DOHH2 (cell line): ENCODE results near the gene NRN1.
A peak's percentile ranks its signal among the peaks of the same experiment; 100 is the strongest.

Source experiments
- H3F3A ChIP-seq: fragments of 200-600 bp; sonication (generic), shearing (Covaris generic); 2 replicates; pipeline ENCODE4 v1.6.0; 2016; ENCODE audit warnings: antibody characterized with exemption, mild to moderate bottlenecking; ENCODE audit not compliant: control insufficient read depth, insufficient read depth
- H3K27ac ChIP-seq: fragments of 200-600 bp; sonication (generic); 2 replicates; pipeline ENCODE4 v1.5.1; 2014; ENCODE audit warnings: low read depth, mild to moderate bottlenecking, low read length, moderate library complexity
- H3K27me3 ChIP-seq: fragments of 200-600 bp; sonication (generic); 2 replicates; pipeline ENCODE4 v1.6.1; 2014; ENCODE audit warnings: mild to moderate bottlenecking, low read length, mixed read lengths; ENCODE audit not compliant: control insufficient read depth
- H3K36me3 ChIP-seq: fragments of 200-600 bp; sonication (generic); 2 replicates; pipeline ENCODE4 v1.6.1; 2014; ENCODE audit warnings: mild to moderate bottlenecking, low read length, moderate library complexity, mixed read lengths; ENCODE audit not compliant: control insufficient read depth
- H3K4me1 ChIP-seq: fragments of 200-600 bp; sonication (generic); 2 replicates; pipeline ENCODE4 v1.6.1; 2014; ENCODE audit warnings: mild to moderate bottlenecking, low read length, mixed read lengths; ENCODE audit not compliant: control insufficient read depth
- H3K4me2 ChIP-seq: fragments of 200-600 bp; sonication (generic); 2 replicates; pipeline ENCODE4 v1.6.0; 2014; ENCODE audit warnings: mild to moderate bottlenecking, low read length, moderate library complexity
- H3K4me3 ChIP-seq: fragments of 200-600 bp; sonication (generic); 2 replicates; pipeline ENCODE4 v1.5.1; 2014; ENCODE audit warnings: mild to moderate bottlenecking, low read length, mixed read lengths
- H3K79me2 ChIP-seq: fragments of 200-600 bp; sonication (generic); 2 replicates; pipeline ENCODE4 v1.6.1; 2014; ENCODE audit warnings: mild to moderate bottlenecking, low read length, mixed read lengths; ENCODE audit not compliant: control insufficient read depth
- H3K9me2 ChIP-seq: fragments of 200-600 bp; sonication (generic); replicated peaks from 2 replicates; pipeline ENCODE4 v1.6.1; 2014; ENCODE audit warnings: mild to moderate bottlenecking, low read length, mixed read lengths; ENCODE audit not compliant: control insufficient read depth
- H3K9me3 ChIP-seq: fragments of 200-600 bp; sonication (generic); 2 replicates; pipeline ENCODE4 v1.6.1; 2014; ENCODE audit warnings: antibody characterized with exemption, low read length, mixed read lengths; ENCODE audit not compliant: control insufficient read depth, insufficient read depth
- H4K20me1 ChIP-seq: fragments of 200-600 bp; sonication (generic); 2 replicates; pipeline ENCODE4 v1.6.0; 2014; ENCODE audit warnings: low read depth, mild to moderate bottlenecking, antibody characterized with exemption, low read length, moderate library complexity; ENCODE audit not compliant: control insufficient read depth, insufficient read depth
- EZH2phosphoT487 ChIP-seq: fragments of 200-600 bp; sonication (generic); IDR thresholded peaks from 2 replicates; pipeline ENCODE4 v1.6.1; 2017; ENCODE audit warnings: borderline replicate concordance, mild to moderate bottlenecking, antibody characterized with exemption, low read length, moderate library complexity, mixed read lengths
- TF ChIP-seq, protein P1 (sequence below): fragments of 200-600 bp; sonication (generic); IDR thresholded peaks from one replicate; pipeline ENCODE4 v1.5.1; 2014; ENCODE audit warnings: antibody characterized with exemption, mild to moderate bottlenecking, low read depth, low read length; ENCODE audit not compliant: poor library complexity, severe bottlenecking

The NRN1 gene

DNA sequence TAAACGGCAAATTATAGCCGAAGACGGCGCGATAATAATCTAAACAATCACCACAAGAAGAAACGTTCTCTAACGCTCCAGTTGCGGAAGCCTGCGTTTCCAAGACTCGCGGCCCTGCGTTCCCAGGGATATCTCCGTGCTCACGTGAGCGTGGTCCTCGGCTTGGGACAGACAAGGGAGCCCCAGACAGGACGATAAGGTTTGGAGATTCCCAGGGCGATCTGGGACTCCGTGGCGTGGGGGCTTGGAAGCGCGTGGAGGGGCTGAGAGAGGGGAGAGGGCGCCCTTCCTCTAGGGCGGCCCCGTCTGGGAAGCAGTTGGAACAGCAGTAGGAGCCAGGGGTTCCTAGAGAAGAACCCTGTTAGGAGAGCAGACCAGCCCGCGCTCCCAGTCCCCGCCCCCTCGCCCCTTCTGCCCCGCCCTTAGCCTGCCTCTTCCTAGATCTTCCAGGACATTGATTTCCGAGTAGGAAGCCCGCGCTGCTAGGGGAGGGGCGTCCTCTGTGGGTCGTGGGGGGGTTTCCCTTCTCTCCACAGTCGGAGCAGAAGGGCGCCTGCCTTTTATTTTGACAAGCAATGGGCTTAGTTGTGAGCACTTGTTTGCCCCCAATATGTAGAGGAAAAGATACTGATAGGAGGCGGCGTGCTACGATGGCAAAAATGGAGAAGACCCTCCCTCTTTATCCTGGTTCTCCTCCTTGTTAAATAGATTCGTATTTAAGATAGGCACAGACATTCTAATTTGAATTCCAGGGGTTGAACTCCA is 10.6 kb downstream of the NRN1 start:
- peaks cover 6% of the 10 kb centered on the region; the same call in 1 of the 2 replicates for H3F3A ChIP-seq
- no peaks in the 10 kb centered on the region for H4K20me1 ChIP-seq
- peaks cover 60% of the 10 kb centered on the region for H3K27me3 ChIP-seq

DNA sequence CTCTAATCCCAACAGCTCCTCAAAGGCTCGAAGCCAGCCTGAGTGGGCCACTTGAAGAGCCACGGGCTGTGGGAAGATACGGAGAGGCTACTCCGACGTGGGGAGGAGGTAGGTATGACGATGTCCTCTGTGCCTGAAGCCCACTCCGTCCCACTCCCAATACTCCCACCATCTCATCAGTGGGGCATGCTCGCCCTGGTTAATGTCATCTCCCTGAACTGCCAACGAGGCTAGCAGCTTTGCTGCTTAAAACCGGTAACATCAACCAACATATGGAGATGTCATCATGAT is 11.1 kb downstream of the NRN1 start:
- no peaks in the 10 kb centered on the region for H3K9me2 ChIP-seq
- peaks cover 6% of the 10 kb centered on the region; the same call in 1 of the 2 replicates for H3F3A ChIP-seq
- H3K4me1 ChIP-seq = peaks cover 15% of the 10 kb centered on the region
- H3K27me3 ChIP-seq = peaks cover 60% of the 10 kb centered on the region
- H3K9me3 ChIP-seq = no peaks in the 10 kb centered on the region
- no peaks in the 10 kb centered on the region for H4K20me1 ChIP-seq
- TF ChIP-seq, protein P1, sequence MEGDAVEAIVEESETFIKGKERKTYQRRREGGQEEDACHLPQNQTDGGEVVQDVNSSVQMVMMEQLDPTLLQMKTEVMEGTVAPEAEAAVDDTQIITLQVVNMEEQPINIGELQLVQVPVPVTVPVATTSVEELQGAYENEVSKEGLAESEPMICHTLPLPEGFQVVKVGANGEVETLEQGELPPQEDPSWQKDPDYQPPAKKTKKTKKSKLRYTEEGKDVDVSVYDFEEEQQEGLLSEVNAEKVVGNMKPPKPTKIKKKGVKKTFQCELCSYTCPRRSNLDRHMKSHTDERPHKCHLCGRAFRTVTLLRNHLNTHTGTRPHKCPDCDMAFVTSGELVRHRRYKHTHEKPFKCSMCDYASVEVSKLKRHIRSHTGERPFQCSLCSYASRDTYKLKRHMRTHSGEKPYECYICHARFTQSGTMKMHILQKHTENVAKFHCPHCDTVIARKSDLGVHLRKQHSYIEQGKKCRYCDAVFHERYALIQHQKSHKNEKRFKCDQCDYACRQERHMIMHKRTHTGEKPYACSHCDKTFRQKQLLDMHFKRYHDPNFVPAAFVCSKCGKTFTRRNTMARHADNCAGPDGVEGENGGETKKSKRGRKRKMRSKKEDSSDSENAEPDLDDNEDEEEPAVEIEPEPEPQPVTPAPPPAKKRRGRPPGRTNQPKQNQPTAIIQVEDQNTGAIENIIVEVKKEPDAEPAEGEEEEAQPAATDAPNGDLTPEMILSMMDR = no peak
- TF ChIP-seq EZH2phosphoT487 = no peak
- H3K4me3 ChIP-seq = no peak overlapping the region
- H3K27ac ChIP-seq = no peak overlapping the region
- H3K36me3 ChIP-seq = no peaks in the 10 kb centered on the region
- H3K79me2 ChIP-seq = no peaks in the 10 kb centered on the region
- no peak overlapping the region for H3K4me2 ChIP-seq

More for the DNA sequence above, 10.6 kb downstream of the NRN1 start:
- Histone ChIP-seq H3K79me2 (no peaks in the 10 kb centered on the region), H3K9me3 (no peaks in the 10 kb centered on the region), H3K36me3 (no peaks in the 10 kb centered on the region), H3K4me1 (peaks cover 15% of the 10 kb centered on the region), H3K4me2 (peak overlapping the region; percentile 50), H3K9me2 (no peaks in the 10 kb centered on the region), H3K27ac (no peak overlapping the region), H3K4me3 (peak overlapping the region; percentile 63)
- no peak for TF ChIP-seq EZH2phosphoT487
- TF ChIP-seq, protein P1 = no peak

DNA sequence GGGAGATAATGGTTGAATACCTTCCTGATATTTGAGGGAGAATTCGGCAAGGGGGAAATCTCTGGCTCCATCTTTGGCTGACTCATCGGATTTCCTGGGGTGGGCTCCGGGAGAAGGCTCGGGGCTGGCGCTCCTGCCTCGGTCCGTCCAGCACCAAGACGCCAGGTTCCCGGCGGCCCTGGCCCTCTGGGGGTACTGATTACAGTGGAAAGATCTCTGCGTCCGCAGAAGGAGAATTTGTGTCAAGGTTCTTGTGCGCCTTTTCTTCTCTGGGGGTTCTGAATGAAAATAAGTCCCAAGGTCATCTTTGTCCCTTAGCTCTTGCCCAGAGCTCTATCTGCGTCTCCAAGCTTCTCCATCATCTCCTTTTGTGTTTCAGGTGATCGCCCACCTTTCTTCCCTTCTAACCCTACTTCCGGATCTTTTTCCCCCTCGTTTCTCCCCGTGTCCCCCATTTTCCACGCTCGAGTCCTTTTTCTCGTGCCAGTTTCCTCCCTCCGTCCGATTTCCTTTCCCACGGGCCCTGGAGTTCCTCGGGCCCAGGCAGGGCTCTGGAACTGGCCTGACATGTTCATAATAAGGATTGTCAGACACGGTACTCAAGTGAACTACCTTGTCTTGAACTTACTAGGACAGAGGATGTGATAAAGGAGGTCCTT is 11.6 kb downstream of the NRN1 start:
- Histone ChIP-seq H3K4me2 (no peak overlapping the region), H3F3A (peaks cover 6% of the 10 kb centered on the region; the same call in 1 of the 2 replicates), H3K4me1 (peaks cover 15% of the 10 kb centered on the region), H4K20me1 (no peaks in the 10 kb centered on the region), H3K27ac (no peak overlapping the region), H3K4me3 (no peak overlapping the region), H3K36me3 (no peaks in the 10 kb centered on the region), H3K9me3 (no peaks in the 10 kb centered on the region), H3K27me3 (peaks cover 64% of the 10 kb centered on the region), H3K79me2 (no peaks in the 10 kb centered on the region), H3K9me2 (no peaks in the 10 kb centered on the region)
- no peak for TF ChIP-seq EZH2phosphoT487
- TF ChIP-seq, protein P1 = no peak
